ENCODE results near the gene FNDC3A. TPM values are rescaled to one million over a fixed set of nuclear protein-coding genes. Genes with fewer than 3 reads are reported as not detected.
"Not testable (repeated sequence)": the region's sequence is repeated elsewhere in the genome, so short reads cannot be mapped to it uniquely, and the experiment has no call there.

The FNDC3A gene
- total and polyA plus RNA-seq, 8 donors, result 13.0 to 131 (median 26.2) TPM

DNA sequence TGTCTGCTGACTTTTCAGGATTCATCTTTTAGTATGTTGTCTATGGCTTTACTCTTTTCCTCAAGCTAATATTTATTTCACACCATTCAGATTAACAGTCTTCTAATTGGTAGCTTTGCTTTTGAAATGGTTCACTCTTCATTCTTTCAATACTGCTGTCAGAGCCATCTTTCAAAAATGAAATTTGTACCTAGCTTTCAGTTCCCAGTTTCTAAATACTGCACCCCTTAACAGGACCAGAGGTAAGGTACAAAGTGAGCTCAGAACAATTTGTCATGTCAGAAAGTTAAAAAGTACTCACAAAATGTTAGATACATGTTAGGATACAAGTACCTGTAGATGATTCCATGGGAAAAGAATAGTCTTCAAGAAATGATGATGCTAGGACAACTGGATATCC lies 83.0 kb downstream of the FNDC3A start:
- no peak overlapping the region for H3K27ac ChIP-seq
- H3K36me3 ChIP-seq, result peaks cover 0 to 4% (median 0%) of the 10 kb centered on the region in 4 donors
- intact Hi-C loops (cut with DNase I; ENCODE audit: low total_unique reads), result no loop called here
- H3K27me3 ChIP-seq, result no peaks in the 10 kb centered on the region
- H3K4me3 ChIP-seq, result no peak overlapping the region
- DNase-seq, result no peak
- H3K4me1 ChIP-seq, result peaks cover 0 to 32% (median 14%) of the 10 kb centered on the region in 4 donors
- TF ChIP-seq EP300 (IDR thresholded peaks at IDR 0.05) (no peak), POLR2AphosphoS5 (IDR thresholded peaks at IDR 0.05) (no peak), POLR2A (IDR thresholded peaks at IDR 0.05) (no peak)
- TF ChIP-seq, protein P1, sequence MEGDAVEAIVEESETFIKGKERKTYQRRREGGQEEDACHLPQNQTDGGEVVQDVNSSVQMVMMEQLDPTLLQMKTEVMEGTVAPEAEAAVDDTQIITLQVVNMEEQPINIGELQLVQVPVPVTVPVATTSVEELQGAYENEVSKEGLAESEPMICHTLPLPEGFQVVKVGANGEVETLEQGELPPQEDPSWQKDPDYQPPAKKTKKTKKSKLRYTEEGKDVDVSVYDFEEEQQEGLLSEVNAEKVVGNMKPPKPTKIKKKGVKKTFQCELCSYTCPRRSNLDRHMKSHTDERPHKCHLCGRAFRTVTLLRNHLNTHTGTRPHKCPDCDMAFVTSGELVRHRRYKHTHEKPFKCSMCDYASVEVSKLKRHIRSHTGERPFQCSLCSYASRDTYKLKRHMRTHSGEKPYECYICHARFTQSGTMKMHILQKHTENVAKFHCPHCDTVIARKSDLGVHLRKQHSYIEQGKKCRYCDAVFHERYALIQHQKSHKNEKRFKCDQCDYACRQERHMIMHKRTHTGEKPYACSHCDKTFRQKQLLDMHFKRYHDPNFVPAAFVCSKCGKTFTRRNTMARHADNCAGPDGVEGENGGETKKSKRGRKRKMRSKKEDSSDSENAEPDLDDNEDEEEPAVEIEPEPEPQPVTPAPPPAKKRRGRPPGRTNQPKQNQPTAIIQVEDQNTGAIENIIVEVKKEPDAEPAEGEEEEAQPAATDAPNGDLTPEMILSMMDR (IDR thresholded peaks at IDR 0.05), result no peak
- H3K9me3 ChIP-seq, result no peaks in the 10 kb centered on the region

DNA sequence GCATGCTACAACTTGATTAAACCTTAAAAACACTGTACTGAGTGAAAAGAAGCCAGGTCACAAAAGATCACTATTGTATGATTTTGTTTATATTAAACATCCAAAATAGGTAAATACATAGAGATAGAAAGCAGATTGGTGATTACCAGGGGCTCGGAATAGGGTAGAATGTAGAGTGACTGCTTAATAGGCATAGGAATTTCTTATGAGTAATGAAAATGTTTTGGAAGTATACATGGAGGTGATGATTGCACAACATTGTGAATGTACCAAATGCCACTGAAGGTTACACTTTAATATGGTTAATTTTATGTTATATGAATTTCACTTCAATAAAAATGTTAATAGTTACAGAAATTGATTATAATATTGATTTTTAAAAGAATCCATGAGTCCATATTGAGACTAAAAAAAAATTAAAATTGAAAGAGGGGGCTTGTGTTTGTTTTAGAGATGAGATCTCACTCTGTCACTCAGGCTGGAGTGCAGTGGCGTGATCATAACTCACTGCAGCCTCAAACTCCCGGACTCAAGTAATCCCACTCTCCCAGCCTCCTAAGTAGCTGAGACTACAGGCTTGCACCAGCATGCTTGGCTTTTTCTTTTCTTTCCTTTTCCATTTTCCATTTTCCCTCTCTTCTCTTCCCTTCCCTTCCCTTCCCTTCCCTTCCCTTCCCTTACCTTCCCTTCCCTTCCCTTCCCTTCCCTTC lies 85.1 kb downstream of the FNDC3A start:
- Histone ChIP-seq H3K4me3 (no peak overlapping the region), H3K9me3 (no peaks in the 10 kb centered on the region), H3K27me3 (no peaks in the 10 kb centered on the region), H3K4me1 (peaks cover 0 to 34% (median 12%) of the 10 kb centered on the region in 4 donors), H3K36me3 (peaks cover 0 to 4% (median 0%) of the 10 kb centered on the region in 4 donors), H3K27ac (no peak overlapping the region)
- no peak for DNase-seq
- TF ChIP-seq POLR2AphosphoS5 (IDR thresholded peaks at IDR 0.05) (no peak), POLR2A (IDR thresholded peaks at IDR 0.05) (no peak), EP300 (IDR thresholded peaks at IDR 0.05) (no peak)
- TF ChIP-seq, protein P1 (IDR thresholded peaks at IDR 0.05), result no peak
- 88 to 99% (median 95%) methylated on average over 3 of the region's 3 CpGs for WGBS, 5 donors
- intact Hi-C loops (cut with DNase I; ENCODE audit: low total_unique reads), result no loop called here

DNA sequence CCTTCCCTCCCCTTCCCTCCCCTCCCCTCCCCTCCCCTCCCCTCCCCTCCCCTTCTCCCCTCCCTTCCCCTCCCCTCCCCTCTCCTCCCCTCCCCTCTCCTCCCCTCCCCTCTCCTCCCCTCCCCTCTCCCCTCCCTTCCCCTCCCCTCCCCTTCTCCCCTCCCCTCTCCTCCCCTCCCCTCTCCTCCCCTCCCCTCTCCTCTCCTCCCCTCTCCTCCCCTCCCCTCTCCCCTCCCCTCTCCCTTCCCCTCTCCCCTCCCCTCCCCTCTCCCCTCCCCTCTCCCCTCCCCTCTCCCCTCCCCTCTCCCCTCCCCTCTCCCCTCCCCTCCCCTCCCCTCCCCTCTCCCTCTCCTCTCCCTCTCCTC lies 85.7 kb downstream of the FNDC3A start:
- H3K27me3 ChIP-seq; H3K36me3 ChIP-seq; DNase-seq; H3K27ac ChIP-seq; H3K9me3 ChIP-seq; intact Hi-C loops (cut with DNase I; ENCODE audit: low total_unique reads); H3K4me3 ChIP-seq: not testable (repeated sequence)
- H3K4me1 ChIP-seq, result peaks cover 0 to 34% (median 10%) of the 10 kb centered on the region in 4 donors

DNA sequence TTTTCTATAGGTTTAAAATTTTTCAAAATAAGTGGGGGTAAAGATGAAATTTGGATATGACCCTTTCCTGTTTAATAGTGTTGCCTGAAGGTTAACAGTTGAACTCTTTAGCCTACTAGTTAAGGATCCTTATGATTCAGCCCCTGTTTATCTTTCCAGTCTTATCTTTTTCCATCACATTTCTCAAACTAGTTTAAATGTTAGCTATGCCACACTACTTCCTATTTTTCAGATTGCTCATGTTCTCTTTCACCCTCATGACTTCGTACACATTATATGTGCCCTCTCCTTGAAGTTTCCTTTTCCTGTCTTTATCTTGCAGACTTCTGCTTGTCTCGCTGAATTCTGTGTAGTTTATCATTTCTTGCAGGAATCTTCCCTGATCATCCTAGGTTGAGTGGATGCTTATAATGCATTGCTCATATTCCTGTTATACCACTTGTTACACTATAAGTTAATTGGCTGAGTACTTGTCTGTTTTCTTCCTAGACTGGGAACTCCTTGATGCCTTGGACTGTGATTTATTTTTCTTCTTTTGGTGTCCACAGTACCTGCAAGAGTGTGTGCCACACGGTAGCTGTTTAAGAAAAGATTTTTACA lies 86.7 kb downstream of the FNDC3A start:
- Histone ChIP-seq H3K36me3 (peaks cover 0 to 4% (median 0%) of the 10 kb centered on the region in 4 donors), H3K27ac (peak overlapping the region in 1 of 5 donors; percentile 19), H3K4me1 (peaks cover 0 to 24% (median 6%) of the 10 kb centered on the region in 4 donors), H3K27me3 (no peaks in the 10 kb centered on the region), H3K4me3 (no peak overlapping the region), H3K9me3 (no peaks in the 10 kb centered on the region)
- DNase-seq, result no peak
- WGBS, 5 donors, result 38 to 55% (median 47%) methylated on average over 3 of the region's 3 CpGs
- TF ChIP-seq, protein P1 (IDR thresholded peaks at IDR 0.05), result no peak
- TF ChIP-seq POLR2AphosphoS5 (IDR thresholded peaks at IDR 0.05), result peak in 1 of 3 donors; percentile 26
- TF ChIP-seq POLR2A (IDR thresholded peaks at IDR 0.05), result no peak
- TF ChIP-seq EP300 (IDR thresholded peaks at IDR 0.05), result no peak
- intact Hi-C loops (cut with DNase I; ENCODE audit: low total_unique reads), result no loop called here

DNA sequence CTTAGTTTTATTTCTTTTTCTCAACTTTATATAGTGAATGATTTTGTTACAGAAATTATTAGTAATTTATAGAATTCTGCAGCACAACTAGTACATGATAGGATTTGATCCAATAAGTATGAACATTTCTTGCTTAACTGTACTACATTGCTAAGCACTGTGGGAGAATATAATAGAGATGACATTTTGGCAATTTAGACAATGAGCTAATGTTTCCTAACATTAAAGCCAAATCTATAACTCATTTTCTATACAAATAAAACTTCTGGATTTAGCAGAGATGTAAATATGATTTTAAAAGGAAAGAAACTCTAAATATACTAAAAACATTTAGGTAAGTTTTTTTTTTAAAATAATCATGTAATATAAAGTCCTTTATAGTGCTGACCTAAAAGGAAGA lies 87.3 kb downstream of the FNDC3A start:
- DNase-seq, result peak in 1 of 2 donors; percentile 14
- Histone ChIP-seq H3K27me3 (no peaks in the 10 kb centered on the region), H3K9me3 (no peaks in the 10 kb centered on the region), H3K27ac (peak overlapping the region in 1 of 5 donors; percentile 33), H3K4me3 (no peak overlapping the region), H3K36me3 (peaks cover 0 to 4% (median 0%) of the 10 kb centered on the region in 4 donors), H3K4me1 (peaks cover 0 to 22% (median 6%) of the 10 kb centered on the region in 4 donors)
- TF ChIP-seq EP300 (IDR thresholded peaks at IDR 0.05) (no peak), POLR2A (IDR thresholded peaks at IDR 0.05) (no peak), POLR2AphosphoS5 (IDR thresholded peaks at IDR 0.05) (no peak)
- TF ChIP-seq, protein P1 (IDR thresholded peaks at IDR 0.05), result no peak
- intact Hi-C loops (cut with DNase I; ENCODE audit: low total_unique reads), result no loop called here

Data from stomach (tissue), 9 donors.